PC-9 (cell line): ENCODE data around the gene FLNB. TPM values are rescaled to one million over a fixed set of nuclear protein-coding genes. Genes with fewer than 3 reads are reported as not detected.

ENCODE experiments used
- BruUV-seq: library from RNA; stranded (reverse); fragments of 400-500 nt; replicated peaks from 2 replicates; lab custom pipeline; 2021; lab: Mats Ljungman, UMichigan
- CTCF ChIA-PET: fragments of 300-600 bp; sonication (Branson Sonifier 250); formaldehyde crosslinking; loops from one replicate; lab custom pipeline; 2022; ENCODE audit warnings: antibody characterized with exemption; lab: Charles Lee
- POLR2A ChIA-PET: fragments of 300-600 bp; sonication (Branson Sonifier 250); formaldehyde crosslinking; loops from one replicate; lab custom pipeline; 2022; ENCODE audit warnings: antibody characterized with exemption; ENCODE audit not compliant: unreplicated experiment; lab: Charles Lee
- DNase-seq, 2 experiments: peaks; one replicate each; pipeline versions ENCODE4 v3.0.0 to v3.0.0-alpha.2; 2015 to 2022; ENCODE audit warnings: mixed read lengths in 1 of 2
- H2AFZ ChIP-seq: fragments of 200-600 bp; sonication (generic); 2 replicates; pipeline ENCODE4 v1.8.1; 2017; ENCODE audit warnings: antibody characterized with exemption
- H3F3A ChIP-seq: fragments of 200-600 bp; sonication (generic); 2 replicates; pipeline ENCODE4 v1.8.1; 2017; ENCODE audit warnings: antibody characterized with exemption, mild to moderate bottlenecking, low read depth; ENCODE audit not compliant: insufficient read depth
- H3K27ac ChIP-seq: fragments of 200-600 bp; sonication (generic); 2 replicates; pipeline ENCODE4 v1.6.1; 2016; ENCODE audit warnings: mixed run types
- H3K27me3 ChIP-seq: fragments of 200-600 bp; sonication (generic); 2 replicates; pipeline ENCODE4 v1.6.1; 2016; ENCODE audit warnings: low read depth, mixed run types; ENCODE audit not compliant: insufficient read depth
- H3K36me3 ChIP-seq: fragments of 200-600 bp; sonication (generic); 2 replicates; pipeline ENCODE4 v1.6.1; 2016; ENCODE audit warnings: low read depth, mixed run types
- H3K4me1 ChIP-seq: fragments of 200-600 bp; sonication (generic); replicated peaks from 2 replicates; pipeline ENCODE4 v1.6.1; 2016; ENCODE audit warnings: mixed run types; ENCODE audit not compliant: insufficient read depth
- H3K4me2 ChIP-seq: fragments of 200-600 bp; sonication (generic); 2 replicates; pipeline ENCODE4 v1.6.1; 2017; ENCODE audit warnings: mixed run types
- H3K4me3 ChIP-seq: fragments of 200-600 bp; sonication (generic); 2 replicates; pipeline ENCODE4 v1.6.1; 2016; ENCODE audit warnings: mixed run types
- H3K79me2 ChIP-seq: fragments of 200-600 bp; sonication (generic); 2 replicates; pipeline ENCODE4 v1.6.1; 2017; ENCODE audit warnings: low read depth, mixed run types
- H3K9me2 ChIP-seq: fragments of 200-600 bp; sonication (generic); 2 replicates; pipeline ENCODE4 v1.8.1; 2017; ENCODE audit warnings: mild to moderate bottlenecking; ENCODE audit not compliant: insufficient read depth
- H3K9me3 ChIP-seq: fragments of 200-600 bp; sonication (generic); 2 replicates; pipeline ENCODE4 v1.8.1; 2016; ENCODE audit warnings: low read depth; ENCODE audit not compliant: insufficient read depth
- H4K20me1 ChIP-seq: fragments of 200-600 bp; sonication (generic); 2 replicates; pipeline ENCODE4 v1.8.1; 2017; ENCODE audit not compliant: insufficient read depth
- EZH2 ChIP-seq: fragments of 200-600 bp; sonication (generic); IDR thresholded peaks from 2 replicates; pipeline ENCODE4 v1.8.0; 2017; ENCODE audit warnings: antibody characterized with exemption, low read depth
- intact Hi-C: fragments of 100-400 bp; cut with micrococcal nuclease; formaldehyde crosslinking; loops from one replicate; pipeline ENCODE4 v1.10.0; 2022; ENCODE audit not compliant: unreplicated experiment
- total RNA-seq: library from RNA; stranded (reverse); gene quantifications from 2 replicates; pipeline ENCODE4 v1.2.3, GENCODE V29; 2021
- TF ChIP-seq, protein P1 (sequence below): fragments of 200-600 bp; sonication (generic); conservative IDR thresholded peaks from 2 replicates; pipeline ENCODE4 v1.6.1; 2017; ENCODE audit warnings: mixed run types, antibody characterized with exemption, mild to moderate bottlenecking, moderate library complexity

Gene FLNB
- total RNA-seq, 1 experiment from 2014 or later = 349 TPM

DNA sequence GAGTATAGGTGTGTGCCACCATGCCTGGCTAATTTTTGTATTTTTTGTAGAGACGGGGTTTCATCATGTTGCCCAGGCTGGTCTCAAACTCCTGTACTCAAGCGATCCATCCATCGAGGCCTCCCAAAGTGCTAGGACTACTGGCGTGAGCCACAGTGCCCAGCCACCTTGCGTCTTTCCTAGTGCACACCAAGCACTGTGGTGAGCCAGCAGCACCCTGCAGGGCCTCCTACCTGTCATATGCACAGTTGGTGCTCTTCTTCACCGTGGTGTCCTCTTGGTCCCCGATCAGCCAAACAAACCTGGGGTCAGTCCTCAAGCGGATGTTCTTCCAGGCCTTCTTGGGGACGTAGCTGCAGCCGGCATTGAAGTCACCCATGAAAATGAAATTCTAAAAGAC is 189.4 kb downstream of the FLNB start:
- Histone ChIP-seq H3K4me1 (no peaks in the 10 kb centered on the region), H3K4me3 (no peak overlapping the region), H4K20me1 (no peaks in the 10 kb centered on the region), H3K9me3 (no peaks in the 10 kb centered on the region), H3K9me2 (no peaks in the 10 kb centered on the region), H2AFZ (no peak overlapping the region), H3K27me3 (no peaks in the 10 kb centered on the region), H3K79me2 (no peaks in the 10 kb centered on the region), H3F3A (no peaks in the 10 kb centered on the region), H3K4me2 (no peak overlapping the region), H3K36me3 (no peaks in the 10 kb centered on the region), H3K27ac (no peak overlapping the region)
- intact Hi-C loops = no loop called here
- TF ChIP-seq EZH2 = no peak
- TF ChIP-seq, protein P1, sequence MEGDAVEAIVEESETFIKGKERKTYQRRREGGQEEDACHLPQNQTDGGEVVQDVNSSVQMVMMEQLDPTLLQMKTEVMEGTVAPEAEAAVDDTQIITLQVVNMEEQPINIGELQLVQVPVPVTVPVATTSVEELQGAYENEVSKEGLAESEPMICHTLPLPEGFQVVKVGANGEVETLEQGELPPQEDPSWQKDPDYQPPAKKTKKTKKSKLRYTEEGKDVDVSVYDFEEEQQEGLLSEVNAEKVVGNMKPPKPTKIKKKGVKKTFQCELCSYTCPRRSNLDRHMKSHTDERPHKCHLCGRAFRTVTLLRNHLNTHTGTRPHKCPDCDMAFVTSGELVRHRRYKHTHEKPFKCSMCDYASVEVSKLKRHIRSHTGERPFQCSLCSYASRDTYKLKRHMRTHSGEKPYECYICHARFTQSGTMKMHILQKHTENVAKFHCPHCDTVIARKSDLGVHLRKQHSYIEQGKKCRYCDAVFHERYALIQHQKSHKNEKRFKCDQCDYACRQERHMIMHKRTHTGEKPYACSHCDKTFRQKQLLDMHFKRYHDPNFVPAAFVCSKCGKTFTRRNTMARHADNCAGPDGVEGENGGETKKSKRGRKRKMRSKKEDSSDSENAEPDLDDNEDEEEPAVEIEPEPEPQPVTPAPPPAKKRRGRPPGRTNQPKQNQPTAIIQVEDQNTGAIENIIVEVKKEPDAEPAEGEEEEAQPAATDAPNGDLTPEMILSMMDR = no peak
- ChIA-PET CTCF (no interaction called here), POLR2A (no interaction called here)
- BruUV-seq = no TSS peak
- DNase-seq = no peak

GRCh38 chr3:58198362-58198761 is 190.1 kb downstream of the FLNB start:
- no peaks in the 10 kb centered on the region for H3K36me3 ChIP-seq
- no peak for DNase-seq
- H3K4me3 ChIP-seq = no peak overlapping the region
- no TSS peak for BruUV-seq
- H3K79me2 ChIP-seq = no peaks in the 10 kb centered on the region
- H3K4me1 ChIP-seq = no peaks in the 10 kb centered on the region
- H2AFZ ChIP-seq = no peak overlapping the region
- TF ChIP-seq, protein P1 = no peak
- no peak for TF ChIP-seq EZH2
- intact Hi-C loops = no loop called here
- no peaks in the 10 kb centered on the region for H3K9me3 ChIP-seq
- H3K9me2 ChIP-seq = no peaks in the 10 kb centered on the region
- ChIA-PET POLR2A (interaction anchor here (0.5 kb wide), 1 partner anchor 228 kb away, joined by 4 read pairs; no protein-coding TSS in a partner anchor), CTCF (no interaction called here)
- H3F3A ChIP-seq = no peaks in the 10 kb centered on the region
- no peak overlapping the region for H3K4me2 ChIP-seq
- H3K27ac ChIP-seq = no peak overlapping the region
- no peaks in the 10 kb centered on the region for H3K27me3 ChIP-seq
- H4K20me1 ChIP-seq = no peaks in the 10 kb centered on the region

DNA sequence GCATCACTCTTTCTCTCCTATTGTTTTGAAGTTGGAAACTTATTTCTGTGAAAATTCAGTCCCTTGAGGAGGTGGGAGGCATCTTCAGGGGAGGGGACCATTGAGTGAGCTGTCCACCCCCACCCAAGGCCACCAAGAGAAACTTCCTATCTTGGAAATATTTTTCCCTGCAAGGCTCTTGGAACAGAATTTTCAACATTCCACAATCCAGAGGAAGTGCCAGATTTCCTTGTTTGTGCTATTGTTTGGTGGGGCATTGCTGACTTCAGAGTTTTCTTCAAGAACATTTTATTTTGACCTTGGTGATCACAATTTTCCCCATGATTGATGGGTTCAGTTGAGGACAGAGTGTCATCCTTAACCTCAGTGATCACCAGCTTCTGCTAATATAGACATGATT is 190.6 kb downstream of the FLNB start:
- POLR2A ChIA-PET = interaction anchor here (0.5 kb wide), 1 partner anchor 228 kb away, joined by 4 read pairs; no protein-coding TSS in a partner anchor
- no TSS peak for BruUV-seq
- H2AFZ ChIP-seq = no peak overlapping the region

More for the DNA sequence above, 190.6 kb downstream of the FLNB start:
- CTCF ChIA-PET = no interaction called here
- no peaks in the 10 kb centered on the region for H3K9me2 ChIP-seq
- H4K20me1 ChIP-seq = no peaks in the 10 kb centered on the region
- DNase-seq = no peak
- no peaks in the 10 kb centered on the region for H3K27me3 ChIP-seq
- no peaks in the 10 kb centered on the region for H3F3A ChIP-seq
- no peak overlapping the region for H3K27ac ChIP-seq
- no peaks in the 10 kb centered on the region for H3K36me3 ChIP-seq
- no peaks in the 10 kb centered on the region for H3K9me3 ChIP-seq
- intact Hi-C loops = no loop called here
- H3K4me3 ChIP-seq = no peak overlapping the region
- no peaks in the 10 kb centered on the region for H3K4me1 ChIP-seq
- no peak for TF ChIP-seq EZH2
- TF ChIP-seq, protein P1 = no peak
- H3K4me2 ChIP-seq = no peak overlapping the region
- no peaks in the 10 kb centered on the region for H3K79me2 ChIP-seq
